ENCODE data around the gene RCOR1. TPM values are rescaled to one million over a fixed set of nuclear protein-coding genes. Genes with fewer than 3 reads are reported as not detected.

The RCOR1 gene
- total and polyA plus RNA-seq, 2 of the 8 experiments (the other 6 are each of a cell fraction or from before 2014, with no cell fraction given) = 12.3 to 26.3 TPM

DNA sequence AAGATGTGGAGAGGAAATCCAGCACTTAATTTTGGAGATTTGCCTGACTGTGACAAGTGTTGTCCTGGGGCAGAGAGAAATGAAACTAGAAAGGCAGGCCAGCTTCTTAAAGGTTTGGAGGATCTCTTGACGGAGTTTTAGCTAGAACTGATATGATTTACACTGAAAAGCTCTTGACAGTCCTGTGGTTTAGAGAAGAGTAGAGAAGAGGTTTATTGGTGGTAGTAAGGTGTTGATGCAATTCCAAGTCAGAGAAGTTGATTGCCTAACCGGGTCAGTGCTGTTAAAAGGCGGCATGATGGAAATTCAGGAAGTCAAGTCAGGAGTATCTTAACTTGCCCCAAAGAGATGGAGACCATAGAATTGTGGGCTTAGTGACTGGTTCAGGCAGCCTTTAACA lies 95.8 kb downstream of the RCOR1 start (continued):
- TF ChIP-seq MAX (IDR thresholded peaks at IDR 0.05) (no peak), POLR2A (IDR thresholded peaks at IDR 0.05; ENCODE audit: control extremely low read depth in 1 of 2, low read depth in 2 of 2, low read length in 2 of 2) (no peak), SAP30 (IDR thresholded peaks at IDR 0.05; ENCODE audit: insufficient read depth, insufficient replicate concordance, low read length) (no peak), ATF3 (IDR thresholded peaks at IDR 0.05; ENCODE audit: insufficient read depth, low read depth, low read length) (no peak), CTBP2 (IDR thresholded peaks at IDR 0.05; ENCODE audit: borderline replicate concordance, insufficient read depth, insufficient read length, low read length) (no peak), EP300 (IDR thresholded peaks at IDR 0.05; ENCODE audit: borderline replicate concordance in 1 of 2, low read depth in 2 of 2, low read length in 2 of 2) (no peak)
